ENCODE data around the gene TMSB4X.

Gene TMSB4X

GRCh38 chrX:12974796-12975669 is at the start of gene TMSB4X:
Gene TMSB4X (plus strand): TSS chrX:12975110.
- peaks cover 28% of the 10 kb centered on the region for H3K36me3 ChIP-seq (replicated peaks; ENCODE audit: low read depth, low read length)
- peak within 1 kb of the TSS; percentile 95 for H3K4me3 ChIP-seq (ENCODE audit: low read length)
- peak within 1 kb of the TSS; percentile 100 for H3K27ac ChIP-seq (ENCODE audit: low read length)
- peaks cover 75% of the 10 kb centered on the region for H3K79me2 ChIP-seq (ENCODE audit: low read length)
- H2AFZ ChIP-seq (ENCODE audit: low read depth, low read length) = no peak within 1 kb of the TSS
- TF ChIP-seq EZH2phosphoT487 (IDR thresholded peaks at IDR 0.05; ENCODE audit: low read depth) = no peak
- TF ChIP-seq CTCF (IDR thresholded peaks at IDR 0.05; ENCODE audit: low read depth, low read length) = no peak
- H4K20me1 ChIP-seq (ENCODE audit: insufficient read depth, low read length) = peaks cover 20% of the 10 kb centered on the region
- H3K27me3 ChIP-seq (ENCODE audit: low read depth, low read length) = no peaks in the 10 kb centered on the region
- H3K9ac ChIP-seq (ENCODE audit: low read length) = peak within 1 kb of the TSS; percentile 100
- H3K9me3 ChIP-seq (ENCODE audit: insufficient read depth, low read length) = no peaks in the 10 kb centered on the region
- peaks cover 68% of the 10 kb centered on the region for H3K4me1 ChIP-seq (ENCODE audit: low read length)
- H3K4me2 ChIP-seq (ENCODE audit: low read length) = peak within 1 kb of the TSS; percentile 98

GRCh38 chrX:12929701-12930100 is 45.2 kb upstream of the TMSB4X start:
- no peaks in the 10 kb centered on the region for H4K20me1 ChIP-seq (ENCODE audit: insufficient read depth, low read length)
- H3K27me3 ChIP-seq (ENCODE audit: low read depth, low read length) = no peaks in the 10 kb centered on the region
- TF ChIP-seq CTCF (IDR thresholded peaks at IDR 0.05; ENCODE audit: low read depth, low read length) (no peak), EZH2phosphoT487 (IDR thresholded peaks at IDR 0.05; ENCODE audit: low read depth) (no peak)
- no peaks in the 10 kb centered on the region for H3K36me3 ChIP-seq (replicated peaks; ENCODE audit: low read depth, low read length)
- H3K27ac ChIP-seq (ENCODE audit: low read length) = no peak overlapping the region
- no peak overlapping the region for H3K4me3 ChIP-seq (ENCODE audit: low read length)
- H3K79me2 ChIP-seq (ENCODE audit: low read length) = no peaks in the 10 kb centered on the region
- no peak overlapping the region for H3K9ac ChIP-seq (ENCODE audit: low read length)
- H3K9me3 ChIP-seq (ENCODE audit: insufficient read depth, low read length) = no peaks in the 10 kb centered on the region
- no peak overlapping the region for H3K4me2 ChIP-seq (ENCODE audit: low read length)
- H2AFZ ChIP-seq (ENCODE audit: low read depth, low read length) = no peak overlapping the region
- no peaks in the 10 kb centered on the region for H3K4me1 ChIP-seq (ENCODE audit: low read length)

- no peaks in the 10 kb centered on the region for H3K9me3 ChIP-seq (ENCODE audit: insufficient read depth, low read length)
- no peaks in the 10 kb centered on the region for H3K36me3 ChIP-seq (replicated peaks; ENCODE audit: low read depth, low read length)
- H3K79me2 ChIP-seq (ENCODE audit: low read length) = no peaks in the 10 kb centered on the region
- TF ChIP-seq EZH2phosphoT487 (IDR thresholded peaks at IDR 0.05; ENCODE audit: low read depth) (no peak), CTCF (IDR thresholded peaks at IDR 0.05; ENCODE audit: low read depth, low read length) (no peak)
- no peaks in the 10 kb centered on the region for H4K20me1 ChIP-seq (ENCODE audit: insufficient read depth, low read length)
- no peaks in the 10 kb centered on the region for H3K27me3 ChIP-seq (ENCODE audit: low read depth, low read length)
- H2AFZ ChIP-seq (ENCODE audit: low read depth, low read length) = no peak overlapping the region
- no peak overlapping the region for H3K9ac ChIP-seq (ENCODE audit: low read length)
- no peak overlapping the region for H3K4me3 ChIP-seq (ENCODE audit: low read length)
- H3K27ac ChIP-seq (ENCODE audit: low read length) = no peak overlapping the region
- no peaks in the 10 kb centered on the region for H3K4me1 ChIP-seq (ENCODE audit: low read length)
- no peak overlapping the region for H3K4me2 ChIP-seq (ENCODE audit: low read length)
These were observed 44.8 kb upstream of the TMSB4X start for GRCh38 chrX:12930150-12930549.

GRCh38 chrX:12932244-12932643 is 42.7 kb upstream of the TMSB4X start:
- no peak overlapping the region for H3K9ac ChIP-seq (ENCODE audit: low read length)
- TF ChIP-seq CTCF (IDR thresholded peaks at IDR 0.05; ENCODE audit: low read depth, low read length) (no peak), EZH2phosphoT487 (IDR thresholded peaks at IDR 0.05; ENCODE audit: low read depth) (no peak)
- no peaks in the 10 kb centered on the region; the same call in 1 of the 2 replicates for H3K9me3 ChIP-seq (ENCODE audit: insufficient read depth, low read length)
- H3K27me3 ChIP-seq (ENCODE audit: low read depth, low read length) = no peaks in the 10 kb centered on the region
- no peaks in the 10 kb centered on the region for H4K20me1 ChIP-seq (ENCODE audit: insufficient read depth, low read length)
- H3K36me3 ChIP-seq (replicated peaks; ENCODE audit: low read depth, low read length) = no peaks in the 10 kb centered on the region
- H3K4me2 ChIP-seq (ENCODE audit: low read length) = no peak overlapping the region
- no peaks in the 10 kb centered on the region for H3K4me1 ChIP-seq (ENCODE audit: low read length)
- no peak overlapping the region for H3K27ac ChIP-seq (ENCODE audit: low read length)
- H3K79me2 ChIP-seq (ENCODE audit: low read length) = no peaks in the 10 kb centered on the region
- H3K4me3 ChIP-seq (ENCODE audit: low read length) = no peak overlapping the region
- H2AFZ ChIP-seq (ENCODE audit: low read depth, low read length) = no peak overlapping the region
